ENCODE data around the gene DYDC1.

Gene DYDC1

DNA sequence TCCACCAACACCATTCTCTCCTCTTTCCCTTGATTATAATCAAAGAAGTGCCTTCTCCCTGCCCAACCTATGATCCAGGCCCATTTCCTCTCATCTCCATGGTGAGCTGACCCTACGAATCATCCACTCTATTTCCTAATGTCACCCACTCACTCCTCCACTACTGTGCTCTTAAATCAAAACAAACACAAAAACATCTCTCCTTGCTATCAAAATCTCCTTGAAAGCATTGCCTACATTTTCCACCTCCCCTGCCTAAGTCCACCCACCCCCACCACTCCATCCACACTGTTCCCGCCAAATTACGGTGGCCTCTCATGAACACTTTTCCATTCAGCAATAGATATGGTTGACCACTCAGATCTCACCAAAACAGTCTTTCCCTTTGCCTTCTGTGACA is 5.3 kb downstream of the DYDC1 start:
- Histone ChIP-seq H3K23ac (ENCODE audit: low read length in 2 of 2) (no peak overlapping the region), H2AFZ (ENCODE audit: low read depth, low read length) (no peak overlapping the region), H3K14ac (ENCODE audit: low read length in 2 of 2) (no peak overlapping the region), H4K91ac (ENCODE audit: low read length) (no peak overlapping the region), H3K9me3 (ENCODE audit: control insufficient read depth, low read length) (no peaks in the 10 kb centered on the region), H3K9ac (ENCODE audit: low read length) (no peak overlapping the region), H2BK15ac (ENCODE audit: low read depth, poor library complexity, severe bottlenecking) (no peak overlapping the region), H3K27me3 (ENCODE audit: control insufficient read depth in 1 of 2, insufficient read depth in 1 of 2, low read length in 2 of 2) (peaks cover 19 to 21% of the 10 kb centered on the region in 2 experiments), H4K8ac (ENCODE audit: low read length) (no peak overlapping the region), H3K4me1 (ENCODE audit: control insufficient read depth, insufficient read depth, low read depth, low read length) (peaks cover under 1% of the 10 kb centered on the region), H2AK5ac (ENCODE audit: low read length, severe bottlenecking) (no peak overlapping the region), H2BK120ac (ENCODE audit: low read depth, low read length) (no peak overlapping the region), H3K18ac (ENCODE audit: low read depth in 1 of 2, low read length in 2 of 2) (no peak overlapping the region), H3K79me1 (replicated peaks; ENCODE audit: low read length, poor library complexity, severe bottlenecking) (no peaks in the 10 kb centered on the region), H3K4ac (ENCODE audit: low read depth in 1 of 2, low read length in 2 of 2) (no peak overlapping the region), H2BK12ac (ENCODE audit: low read length in 2 of 2) (no peak overlapping the region), H3K4me2 (ENCODE audit: low read length, poor library complexity, severe bottlenecking) (no peak overlapping the region), H2BK5ac (ENCODE audit: low read depth, low read length, poor library complexity, severe bottlenecking) (no peak overlapping the region), H3K36me3 (ENCODE audit: control insufficient read depth in 1 of 2, insufficient read depth in 2 of 2, low read depth in 1 of 2, low read length in 2 of 2) (no peaks in the 10 kb centered on the region), H3K4me3 (ENCODE audit: insufficient read depth in 1 of 2, low read depth in 1 of 2, low read length in 2 of 2) (no peak overlapping the region), H3K27ac (ENCODE audit: low read length, poor library complexity, severe bottlenecking) (no peak overlapping the region)
- no peak for DNase-seq
- 90% methylated on average over 3 of the region's 3 CpGs for WGBS

DNA sequence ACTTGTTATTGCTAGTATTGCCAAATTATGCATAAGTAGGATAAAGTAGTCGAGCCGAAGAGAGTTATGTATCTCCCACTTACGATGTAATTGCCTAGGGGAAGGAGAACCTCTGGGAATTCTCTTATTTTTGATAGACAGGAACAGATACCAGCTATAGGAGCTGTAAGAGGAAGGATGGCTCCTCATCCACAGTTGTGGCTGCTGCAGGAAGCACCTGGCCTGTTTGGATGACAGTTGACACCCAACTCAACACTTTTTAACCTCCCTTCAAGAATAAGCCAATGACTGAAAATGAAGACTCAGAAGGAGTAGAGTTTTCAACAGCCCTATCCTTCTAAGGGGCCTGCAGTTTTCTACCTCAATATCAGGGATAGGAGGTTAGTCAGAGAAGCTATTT is 6.3 kb downstream of the DYDC1 start:
- Histone ChIP-seq H3K4me3 (ENCODE audit: insufficient read depth in 1 of 2, low read depth in 1 of 2, low read length in 2 of 2) (no peak overlapping the region), H2AFZ (ENCODE audit: low read depth, low read length) (no peak overlapping the region), H2BK120ac (ENCODE audit: low read depth, low read length) (no peak overlapping the region), H3K18ac (ENCODE audit: low read depth in 1 of 2, low read length in 2 of 2) (no peak overlapping the region), H3K4ac (ENCODE audit: low read depth in 1 of 2, low read length in 2 of 2) (no peak overlapping the region), H3K4me1 (ENCODE audit: control insufficient read depth, insufficient read depth, low read depth, low read length) (no peaks in the 10 kb centered on the region), H2BK5ac (ENCODE audit: low read depth, low read length, poor library complexity, severe bottlenecking) (no peak overlapping the region), H2BK15ac (ENCODE audit: low read depth, poor library complexity, severe bottlenecking) (no peak overlapping the region), H3K27ac (ENCODE audit: low read length, poor library complexity, severe bottlenecking) (no peak overlapping the region), H2BK12ac (ENCODE audit: low read length in 2 of 2) (no peak overlapping the region), H3K27me3 (ENCODE audit: control insufficient read depth in 1 of 2, insufficient read depth in 1 of 2, low read length in 2 of 2) (peaks cover 9 to 12% of the 10 kb centered on the region in 2 experiments), H4K91ac (ENCODE audit: low read length) (no peak overlapping the region), H3K79me1 (replicated peaks; ENCODE audit: low read length, poor library complexity, severe bottlenecking) (no peaks in the 10 kb centered on the region), H3K23ac (ENCODE audit: low read length in 2 of 2) (no peak overlapping the region), H2AK5ac (ENCODE audit: low read length, severe bottlenecking) (no peak overlapping the region), H3K36me3 (ENCODE audit: control insufficient read depth in 1 of 2, insufficient read depth in 2 of 2, low read depth in 1 of 2, low read length in 2 of 2) (no peaks in the 10 kb centered on the region), H3K4me2 (ENCODE audit: low read length, poor library complexity, severe bottlenecking) (no peak overlapping the region), H3K9ac (ENCODE audit: low read length) (no peak overlapping the region), H3K9me3 (ENCODE audit: control insufficient read depth, low read length) (no peaks in the 10 kb centered on the region), H4K8ac (ENCODE audit: low read length) (no peak overlapping the region), H3K14ac (ENCODE audit: low read length in 2 of 2) (no peak overlapping the region)
- WGBS: 86% methylated on average over 3 of the region's 3 CpGs
- DNase-seq: no peak

DNA sequence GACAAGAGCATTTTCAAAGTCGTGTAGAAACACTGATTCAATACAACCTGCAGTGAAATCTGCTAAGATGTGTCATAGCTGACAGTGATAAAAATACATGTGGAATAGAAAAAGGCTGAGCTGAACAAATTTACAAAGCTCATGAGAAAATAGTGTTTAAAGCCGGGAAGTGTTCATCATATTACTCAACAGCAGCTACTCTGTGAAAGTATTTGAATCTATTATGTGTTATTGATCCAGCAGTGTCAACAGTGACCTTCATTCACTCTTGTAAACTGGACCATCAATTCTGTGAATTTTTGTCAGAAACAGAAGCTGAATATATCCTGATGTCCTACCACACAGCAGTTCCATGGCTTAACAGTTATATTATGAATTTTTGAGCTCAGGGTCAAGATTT is 11.6 kb downstream of the DYDC1 start:
- H3K14ac ChIP-seq (ENCODE audit: low read length in 2 of 2): no peak overlapping the region
- H3K4me2 ChIP-seq (ENCODE audit: low read length, poor library complexity, severe bottlenecking): no peak overlapping the region
- no peak overlapping the region for H2AK5ac ChIP-seq (ENCODE audit: low read length, severe bottlenecking)
- H2AFZ ChIP-seq (ENCODE audit: low read depth, low read length): no peak overlapping the region
- no peak overlapping the region for H4K8ac ChIP-seq (ENCODE audit: low read length)
- no peak overlapping the region for H3K4ac ChIP-seq (ENCODE audit: low read depth in 1 of 2, low read length in 2 of 2)
- H3K9ac ChIP-seq (ENCODE audit: low read length): no peak overlapping the region
- no peak overlapping the region for H3K27ac ChIP-seq (ENCODE audit: low read length, poor library complexity, severe bottlenecking)
- H3K79me1 ChIP-seq (replicated peaks; ENCODE audit: low read length, poor library complexity, severe bottlenecking): no peaks in the 10 kb centered on the region
- H3K4me1 ChIP-seq (ENCODE audit: control insufficient read depth, insufficient read depth, low read depth, low read length): no peaks in the 10 kb centered on the region
- H3K27me3 ChIP-seq (ENCODE audit: control insufficient read depth in 1 of 2, insufficient read depth in 1 of 2, low read length in 2 of 2): peaks cover 0 to 3% of the 10 kb centered on the region in 2 experiments
- H3K23ac ChIP-seq (ENCODE audit: low read length in 2 of 2): no peak overlapping the region
- no peak overlapping the region for H2BK12ac ChIP-seq (ENCODE audit: low read length in 2 of 2)
- no peak for DNase-seq
- WGBS: 95% methylated on average over 2 of the region's 2 CpGs
- H3K4me3 ChIP-seq (ENCODE audit: insufficient read depth in 1 of 2, low read depth in 1 of 2, low read length in 2 of 2): no peak overlapping the region
- no peak overlapping the region for H2BK15ac ChIP-seq (ENCODE audit: low read depth, poor library complexity, severe bottlenecking)
- no peak overlapping the region for H4K91ac ChIP-seq (ENCODE audit: low read length)
- no peaks in the 10 kb centered on the region for H3K9me3 ChIP-seq (ENCODE audit: control insufficient read depth, low read length)
- H3K36me3 ChIP-seq (ENCODE audit: control insufficient read depth in 1 of 2, insufficient read depth in 2 of 2, low read depth in 1 of 2, low read length in 2 of 2): no peaks in the 10 kb centered on the region
- H2BK5ac ChIP-seq (ENCODE audit: low read depth, low read length, poor library complexity, severe bottlenecking): no peak overlapping the region
- no peak overlapping the region for H2BK120ac ChIP-seq (ENCODE audit: low read depth, low read length)
- no peak overlapping the region for H3K18ac ChIP-seq (ENCODE audit: low read depth in 1 of 2, low read length in 2 of 2)

DNA sequence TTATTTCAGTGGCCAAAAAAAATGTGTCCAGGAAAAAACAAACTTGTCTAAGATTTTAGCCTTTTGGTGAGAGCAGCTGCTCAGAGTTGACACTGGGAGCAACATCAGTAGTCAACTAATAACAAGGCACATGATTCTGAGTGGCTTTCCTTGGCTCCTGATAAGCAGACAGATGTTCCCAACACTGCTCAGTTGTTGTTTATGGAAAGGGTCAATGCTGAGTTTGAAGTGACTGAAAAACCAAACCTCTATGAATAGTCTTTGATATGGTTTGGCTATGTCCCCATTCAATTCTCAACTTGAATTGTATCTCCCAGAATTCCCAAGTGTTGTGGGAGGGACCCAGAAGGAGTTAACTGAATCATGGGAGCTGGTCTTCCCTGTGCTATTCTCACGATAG is 12.3 kb downstream of the DYDC1 start:
- Histone ChIP-seq H3K18ac (ENCODE audit: low read depth in 1 of 2, low read length in 2 of 2) (no peak overlapping the region), H3K23ac (ENCODE audit: low read length in 2 of 2) (no peak overlapping the region), H3K4me1 (ENCODE audit: control insufficient read depth, insufficient read depth, low read depth, low read length) (no peaks in the 10 kb centered on the region), H2AK5ac (ENCODE audit: low read length, severe bottlenecking) (no peak overlapping the region), H3K9ac (ENCODE audit: low read length) (no peak overlapping the region), H2BK15ac (ENCODE audit: low read depth, poor library complexity, severe bottlenecking) (no peak overlapping the region), H3K4me3 (ENCODE audit: insufficient read depth in 1 of 2, low read depth in 1 of 2, low read length in 2 of 2) (no peak overlapping the region), H2AFZ (ENCODE audit: low read depth, low read length) (no peak overlapping the region), H2BK12ac (ENCODE audit: low read length in 2 of 2) (no peak overlapping the region), H4K8ac (ENCODE audit: low read length) (no peak overlapping the region), H3K4me2 (ENCODE audit: low read length, poor library complexity, severe bottlenecking) (no peak overlapping the region), H3K4ac (ENCODE audit: low read depth in 1 of 2, low read length in 2 of 2) (no peak overlapping the region), H2BK120ac (ENCODE audit: low read depth, low read length) (no peak overlapping the region), H3K27me3 (ENCODE audit: control insufficient read depth in 1 of 2, insufficient read depth in 1 of 2, low read length in 2 of 2) (peaks cover 0 to 5% of the 10 kb centered on the region in 2 experiments), H3K9me3 (ENCODE audit: control insufficient read depth, low read length) (no peaks in the 10 kb centered on the region), H4K91ac (ENCODE audit: low read length) (no peak overlapping the region), H2BK5ac (ENCODE audit: low read depth, low read length, poor library complexity, severe bottlenecking) (no peak overlapping the region), H3K79me1 (replicated peaks; ENCODE audit: low read length, poor library complexity, severe bottlenecking) (no peaks in the 10 kb centered on the region), H3K27ac (ENCODE audit: low read length, poor library complexity, severe bottlenecking) (no peak overlapping the region), H3K36me3 (ENCODE audit: control insufficient read depth in 1 of 2, insufficient read depth in 2 of 2, low read depth in 1 of 2, low read length in 2 of 2) (no peaks in the 10 kb centered on the region), H3K14ac (ENCODE audit: low read length in 2 of 2) (no peak overlapping the region)
- 83% methylated on average over 1 of the region's 1 CpG for WGBS
- no peak for DNase-seq

Data from mesenchymal stem cell (in vitro differentiated cells and primary cell).